22Rv1 (cell line): ENCODE results near the gene WHRN.

Experiments used
- H3K27ac ChIP-seq: fragments of 450-650 bp; 2 replicates; pipeline ENCODE4 v1.5.1; 2017
- CTCF ChIP-seq: fragments of 450-650 bp; IDR thresholded peaks from 2 replicates; pipeline ENCODE4 v1.5.1; 2017; ENCODE audit warnings: mild to moderate bottlenecking
- ZFX ChIP-seq: fragments of 450-650 bp; IDR thresholded peaks from 2 replicates; pipeline ENCODE4 v1.6.1; 2017; ENCODE audit warnings: antibody characterized with exemption, borderline replicate concordance

Gene WHRN

GRCh38 chr9:114412048-114412683 is 93.1 kb downstream of the WHRN start:
- TF ChIP-seq CTCF = no peak
- H3K27ac ChIP-seq = no peak overlapping the region

GRCh38 chr9:114411452-114411851 is 93.8 kb downstream of the WHRN start:
- TF ChIP-seq ZFX (no peak), CTCF (no peak)
- H3K27ac ChIP-seq = no peak overlapping the region

- H3K27ac ChIP-seq = no peak overlapping the region
- TF ChIP-seq CTCF = no peak
These were observed 94.4 kb downstream of the WHRN start for GRCh38 chr9:114410910-114411309.

GRCh38 chr9:114409842-114410241 is 95.4 kb downstream of the WHRN start:
- H3K27ac ChIP-seq = no peak overlapping the region
- TF ChIP-seq CTCF (no peak), ZFX (no peak)

- TF ChIP-seq ZFX (no peak), CTCF (no peak)
- no peak overlapping the region for H3K27ac ChIP-seq
These were observed 96.0 kb downstream of the WHRN start for GRCh38 chr9:114409103-114409780.

- H3K27ac ChIP-seq = no peak overlapping the region
- no peak for TF ChIP-seq ZFX
- TF ChIP-seq CTCF = no peak
These were observed 96.6 kb downstream of the WHRN start for GRCh38 chr9:114408645-114409044.

GRCh38 chr9:114407889-114408288 is 97.4 kb downstream of the WHRN start:
- no peak overlapping the region for H3K27ac ChIP-seq
- no peak for TF ChIP-seq ZFX
- no peak for TF ChIP-seq CTCF
